ENCODE results near the gene KCNT1. TPM values are rescaled to one million over a fixed set of nuclear protein-coding genes. Genes with fewer than 3 reads are reported as not detected.

KCNT1 gene
- total RNA-seq, 2 donors from 2014 or later = 0.08 TPM; not detected in 1

DNA sequence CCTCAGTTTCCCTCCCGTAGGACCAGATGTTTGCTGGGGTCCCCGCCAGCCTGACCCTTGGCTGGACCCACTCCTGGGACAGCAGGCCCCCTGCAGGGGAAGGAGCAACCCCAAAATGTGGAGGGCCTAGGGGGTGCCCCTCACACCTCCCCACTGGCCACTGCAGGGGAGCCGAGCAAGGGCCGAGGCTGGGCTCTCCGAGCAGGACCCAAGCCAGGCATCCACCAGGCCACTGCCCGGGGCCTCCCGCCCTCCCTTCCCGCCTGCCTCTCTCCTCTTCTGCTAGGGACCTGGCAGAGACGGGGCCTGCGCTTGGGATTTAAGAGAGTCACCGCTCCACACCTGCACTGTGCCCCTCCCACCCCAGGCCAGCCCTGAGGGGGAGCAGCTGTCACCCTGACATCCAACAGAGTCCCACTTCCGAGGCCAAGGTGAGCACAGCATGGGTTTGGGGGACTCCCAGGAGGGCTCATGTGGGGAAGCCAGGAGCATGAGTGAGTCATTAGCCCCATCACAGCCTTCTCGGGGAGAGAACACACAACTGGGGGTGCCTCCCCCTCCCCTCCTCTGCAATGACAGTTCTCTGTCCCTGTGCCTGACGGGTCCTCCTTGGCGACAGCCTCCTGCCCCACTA lies 18.5 kb upstream of the KCNT1 start:
- intact Hi-C loops (cut with DNase I) = no loop called here
- H3K9ac ChIP-seq (ENCODE audit: low read depth in 2 of 2, low read length in 2 of 2) = no peak overlapping the region
- H3K27ac ChIP-seq = no peak overlapping the region
- TF ChIP-seq, protein P1, sequence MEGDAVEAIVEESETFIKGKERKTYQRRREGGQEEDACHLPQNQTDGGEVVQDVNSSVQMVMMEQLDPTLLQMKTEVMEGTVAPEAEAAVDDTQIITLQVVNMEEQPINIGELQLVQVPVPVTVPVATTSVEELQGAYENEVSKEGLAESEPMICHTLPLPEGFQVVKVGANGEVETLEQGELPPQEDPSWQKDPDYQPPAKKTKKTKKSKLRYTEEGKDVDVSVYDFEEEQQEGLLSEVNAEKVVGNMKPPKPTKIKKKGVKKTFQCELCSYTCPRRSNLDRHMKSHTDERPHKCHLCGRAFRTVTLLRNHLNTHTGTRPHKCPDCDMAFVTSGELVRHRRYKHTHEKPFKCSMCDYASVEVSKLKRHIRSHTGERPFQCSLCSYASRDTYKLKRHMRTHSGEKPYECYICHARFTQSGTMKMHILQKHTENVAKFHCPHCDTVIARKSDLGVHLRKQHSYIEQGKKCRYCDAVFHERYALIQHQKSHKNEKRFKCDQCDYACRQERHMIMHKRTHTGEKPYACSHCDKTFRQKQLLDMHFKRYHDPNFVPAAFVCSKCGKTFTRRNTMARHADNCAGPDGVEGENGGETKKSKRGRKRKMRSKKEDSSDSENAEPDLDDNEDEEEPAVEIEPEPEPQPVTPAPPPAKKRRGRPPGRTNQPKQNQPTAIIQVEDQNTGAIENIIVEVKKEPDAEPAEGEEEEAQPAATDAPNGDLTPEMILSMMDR (IDR thresholded peaks at IDR 0.05) = no peak
- no peak for DNase-seq
- H3K9me3 ChIP-seq = no peaks in the 10 kb centered on the region
- H3K4me3 ChIP-seq = no peak overlapping the region
- H3K27me3 ChIP-seq = no peaks in the 10 kb centered on the region
- H3K36me3 ChIP-seq = no peaks in the 10 kb centered on the region
- no peaks in the 10 kb centered on the region for H3K4me1 ChIP-seq

DNA sequence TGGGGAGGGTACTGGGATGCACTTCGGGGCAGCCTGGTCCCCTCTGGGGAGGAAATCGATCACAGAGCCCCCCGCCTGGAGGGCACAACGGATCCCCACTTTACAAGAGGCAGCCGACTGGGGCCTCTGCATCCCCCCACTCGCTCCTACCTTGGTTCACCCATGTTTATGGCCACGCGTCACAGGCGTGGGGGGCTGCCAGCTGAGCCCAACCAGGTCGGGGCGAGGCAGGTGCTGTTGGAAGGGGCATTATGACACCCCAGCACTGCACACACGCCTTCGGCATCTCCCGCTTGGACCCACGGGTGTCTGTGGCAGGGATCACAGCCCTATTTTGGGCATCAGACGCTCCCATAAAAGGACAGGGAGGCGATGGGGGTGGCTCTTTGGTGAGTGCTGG lies 17.3 kb upstream of the KCNT1 start:
- DNase-seq = no peak
- H3K4me3 ChIP-seq = no peak overlapping the region
- H3K9ac ChIP-seq (ENCODE audit: low read depth in 2 of 2, low read length in 2 of 2) = no peak overlapping the region
- H3K9me3 ChIP-seq = no peaks in the 10 kb centered on the region
- intact Hi-C loops (cut with DNase I) = no loop called here
- no peak overlapping the region for H3K27ac ChIP-seq
- no peaks in the 10 kb centered on the region for H3K27me3 ChIP-seq
- no peaks in the 10 kb centered on the region for H3K4me1 ChIP-seq
- no peaks in the 10 kb centered on the region for H3K36me3 ChIP-seq
- TF ChIP-seq, protein P1 (IDR thresholded peaks at IDR 0.05) = no peak

DNA sequence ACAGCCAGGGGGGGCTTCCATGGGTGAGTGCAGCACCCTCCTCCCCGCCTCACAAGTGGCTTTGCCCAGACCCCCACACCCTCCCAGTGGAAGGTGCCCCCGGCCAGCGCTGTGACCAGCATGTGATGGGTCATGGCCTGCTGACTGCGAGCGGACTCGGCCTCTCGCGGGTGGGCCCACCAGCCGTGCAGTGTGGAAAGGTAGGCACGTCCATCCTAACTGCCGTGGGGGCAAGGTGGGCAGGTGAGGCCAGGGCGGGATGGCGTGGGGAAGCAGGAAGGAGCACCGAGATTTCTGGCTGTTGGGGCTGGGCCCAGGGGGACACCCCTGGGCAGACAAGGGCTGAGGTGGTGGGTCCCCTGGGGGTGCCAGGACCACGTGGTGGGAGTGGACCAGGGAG lies 14.8 kb upstream of the KCNT1 start:
- Histone ChIP-seq H3K27me3 (no peaks in the 10 kb centered on the region), H3K27ac (no peak overlapping the region), H3K4me3 (no peak overlapping the region), H3K36me3 (no peaks in the 10 kb centered on the region), H3K9me3 (no peaks in the 10 kb centered on the region), H3K9ac (ENCODE audit: low read depth in 2 of 2, low read length in 2 of 2) (no peak overlapping the region), H3K4me1 (no peaks in the 10 kb centered on the region)
- TF ChIP-seq, protein P1 (IDR thresholded peaks at IDR 0.05) = no peak
- DNase-seq = no peak
- intact Hi-C loops (cut with DNase I) = no loop called here

DNA sequence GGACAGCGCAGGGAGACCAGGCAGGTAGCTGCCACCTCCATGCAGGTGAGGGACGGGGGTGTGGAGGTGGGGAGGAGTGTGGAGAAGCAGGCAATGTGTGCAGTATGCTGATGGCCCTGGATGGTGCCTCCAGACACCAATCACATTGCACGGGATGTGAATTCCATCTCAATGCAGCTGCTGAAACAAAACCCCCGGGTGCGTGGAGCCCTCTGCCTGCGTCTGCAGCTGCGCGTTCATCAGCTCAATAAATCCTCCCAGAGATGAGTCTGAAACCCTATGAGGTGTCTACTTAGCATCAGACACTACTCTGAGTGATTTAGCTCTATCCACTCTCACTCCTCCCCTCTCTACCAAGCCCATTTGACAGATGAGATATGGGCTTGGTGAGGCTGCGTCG lies 13.0 kb upstream of the KCNT1 start:
- no peaks in the 10 kb centered on the region for H3K27me3 ChIP-seq

DNA sequence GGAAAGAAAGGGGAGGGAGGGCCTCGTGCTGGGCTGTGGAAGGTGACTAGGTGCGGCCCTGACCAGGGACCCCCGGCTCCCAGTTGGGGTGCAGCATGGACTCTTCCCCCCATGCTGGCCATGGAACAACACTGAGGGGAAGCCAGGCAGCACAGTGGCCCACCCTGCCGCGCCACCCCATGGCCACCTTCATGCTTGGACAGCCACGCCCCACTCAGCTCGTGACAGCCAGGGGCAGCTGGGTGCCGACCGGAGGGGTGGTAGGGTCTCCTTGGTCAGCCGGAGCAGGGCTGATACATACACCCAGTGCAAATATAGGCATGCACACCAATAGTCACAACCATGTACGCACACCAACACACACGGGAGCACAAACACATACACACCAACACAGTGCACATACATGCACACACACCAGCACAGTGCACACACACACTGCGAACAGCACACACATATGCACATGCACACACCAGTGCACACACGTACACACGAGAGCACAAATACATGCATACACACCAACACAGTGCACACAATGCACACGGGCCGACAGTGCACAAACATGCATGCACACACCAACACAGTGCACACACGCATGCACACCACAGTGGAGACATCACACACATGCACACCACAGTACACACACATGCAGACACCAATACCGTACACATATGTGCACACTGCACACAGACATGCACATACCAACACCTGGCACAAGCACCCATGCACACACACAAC lies 11.0 kb upstream of the KCNT1 start:
- Histone ChIP-seq H3K27ac (no peak overlapping the region), H3K4me1 (no peaks in the 10 kb centered on the region), H3K9me3 (no peaks in the 10 kb centered on the region), H3K9ac (ENCODE audit: low read depth in 2 of 2, low read length in 2 of 2) (no peak overlapping the region), H3K4me3 (no peak overlapping the region), H3K36me3 (no peaks in the 10 kb centered on the region), H3K27me3 (no peaks in the 10 kb centered on the region)
- TF ChIP-seq, protein P1 (IDR thresholded peaks at IDR 0.05) = no peak
- intact Hi-C loops (cut with DNase I) = no loop called here
- no peak for DNase-seq

More for the DNA sequence above, 13.0 kb upstream of the KCNT1 start:
- TF ChIP-seq, protein P1 (IDR thresholded peaks at IDR 0.05) = no peak
- no peak overlapping the region for H3K4me3 ChIP-seq
- H3K9ac ChIP-seq (ENCODE audit: low read depth in 2 of 2, low read length in 2 of 2) = no peak overlapping the region
- no peak overlapping the region for H3K27ac ChIP-seq
- no peaks in the 10 kb centered on the region for H3K4me1 ChIP-seq
- no peaks in the 10 kb centered on the region for H3K36me3 ChIP-seq
- intact Hi-C loops (cut with DNase I) = no loop called here
- H3K9me3 ChIP-seq = no peaks in the 10 kb centered on the region
- no peak for DNase-seq

Measured in colonic mucosa (tissue), 4 donors.